HG02759 (cell line): ENCODE results near the gene NSD2.
"Not testable (repeated sequence)": the region's sequence is repeated elsewhere in the genome, so short reads cannot be mapped to it uniquely, and the experiment has no call there.

Source experiments
- ATAC-seq: cut with Tn5 transposase; IDR thresholded peaks from one replicate; pipeline ENCODE4 v1.9.1; 2021; ENCODE audit warnings: mild to moderate bottlenecking, moderate library complexity; ENCODE audit not compliant: unreplicated experiment

NSD2 gene

GRCh38 chr4:1993718-1994516 is 122.7 kb downstream of the NSD2 start:
- not testable (repeated sequence) for ATAC-seq

- ATAC-seq, result no peak
These were observed 123.7 kb downstream of the NSD2 start for GRCh38 chr4:1994938-1995337.

GRCh38 chr4:1996866-1997611 is 125.8 kb downstream of the NSD2 start:
- no peak for ATAC-seq

- no peak for ATAC-seq
These were observed 126.5 kb downstream of the NSD2 start for GRCh38 chr4:1997712-1998111.

- ATAC-seq, result no peak
These were observed 127.1 kb downstream of the NSD2 start for GRCh38 chr4:1998296-1998695.

GRCh38 chr4:1999308-1999707 is 128.1 kb downstream of the NSD2 start:
- ATAC-seq, result not testable (repeated sequence)

- ATAC-seq, result not testable (repeated sequence)
These were observed 132.2 kb downstream of the NSD2 start for GRCh38 chr4:2003361-2003760.

GRCh38 chr4:2006367-2006766 is 135.2 kb downstream of the NSD2 start:
- ATAC-seq, result no peak

GRCh38 chr4:2006956-2007653 is 135.9 kb downstream of the NSD2 start:
- ATAC-seq, result no peak

- no peak for ATAC-seq
These were observed 136.8 kb downstream of the NSD2 start for GRCh38 chr4:2007804-2008670.

GRCh38 chr4:2008671-2008920 is 137.4 kb downstream of the NSD2 start:
- ATAC-seq, result no peak

GRCh38 chr4:2008921-2009650 is 137.9 kb downstream of the NSD2 start, which contains the start of gene NELFA:
NELFA (minus strand) TSS chr4:2008974; CDS start chr4:2008959, 15 bp downstream.
- ATAC-seq, result peak; percentile 87

GRCh38 chr4:2009651-2010233 is 138.5 kb downstream of the NSD2 start:
- ATAC-seq, result no peak

GRCh38 chr4:2011583-2011982 is 140.4 kb downstream of the NSD2 start:
- no peak for ATAC-seq

GRCh38 chr4:2015008-2015407 is 143.8 kb downstream of the NSD2 start:
- no peak for ATAC-seq

- not testable (repeated sequence) for ATAC-seq
These were observed 150.3 kb downstream of the NSD2 start for GRCh38 chr4:2021358-2022018.

- no peak for ATAC-seq
These were observed 153.5 kb downstream of the NSD2 start for GRCh38 chr4:2024683-2025082.

GRCh38 chr4:2025817-2026216 is 154.6 kb downstream of the NSD2 start:
- no peak for ATAC-seq

GRCh38 chr4:2027120-2027519 is 155.9 kb downstream of the NSD2 start:
- ATAC-seq, result not testable (repeated sequence)
